NOMO-1 treated with dmso at 0.1 percent for 144 hours (cell line): ENCODE measurements around the gene ZNF491.
A peak's percentile ranks its signal among the peaks of the same experiment; 100 is the strongest.
"Not testable (repeated sequence)": the region's sequence is repeated elsewhere in the genome, so short reads cannot be mapped to it uniquely, and the experiment has no call there.

Source experiments
- DNase-seq: peaks from one replicate; lab custom pipeline; 2025; ENCODE audit not compliant: unreplicated experiment; lab: John Stamatoyannopoulos, UW

Gene ZNF491

DNA sequence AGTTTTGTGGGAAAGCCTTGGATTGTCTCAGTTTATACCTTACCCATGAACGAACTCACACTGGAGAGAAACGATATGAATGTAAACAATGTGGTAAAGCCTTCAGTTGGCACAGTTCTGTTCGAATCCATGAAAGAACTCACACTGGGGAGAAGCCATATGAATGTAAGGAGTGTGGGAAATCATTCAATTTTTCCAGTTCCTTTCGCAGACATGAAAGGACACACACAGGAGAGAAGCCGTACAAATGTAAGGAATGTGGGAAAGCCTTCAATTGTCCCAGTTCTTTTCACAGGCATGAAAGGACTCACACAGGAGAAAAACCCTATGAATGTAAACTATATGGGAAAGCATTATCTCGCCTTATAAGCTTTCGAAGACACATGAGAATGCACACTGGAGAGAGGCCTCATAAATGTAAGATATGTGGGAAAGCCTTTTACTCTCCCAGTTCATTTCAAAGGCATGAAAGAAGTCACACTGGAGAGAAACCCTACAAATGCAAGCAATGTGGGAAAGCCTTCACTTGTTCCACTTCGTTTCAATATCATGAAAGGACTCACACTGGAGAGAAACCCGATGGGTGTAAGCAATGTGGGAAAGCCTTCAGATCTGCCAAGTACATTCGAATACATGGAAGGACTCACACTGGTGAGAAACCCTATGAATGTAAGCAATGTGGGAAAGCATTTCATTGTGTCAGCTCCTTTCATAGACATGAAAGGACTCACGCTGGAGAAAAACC is 8.2 kb downstream of the ZNF491 start:
- no peak for DNase-seq

DNA sequence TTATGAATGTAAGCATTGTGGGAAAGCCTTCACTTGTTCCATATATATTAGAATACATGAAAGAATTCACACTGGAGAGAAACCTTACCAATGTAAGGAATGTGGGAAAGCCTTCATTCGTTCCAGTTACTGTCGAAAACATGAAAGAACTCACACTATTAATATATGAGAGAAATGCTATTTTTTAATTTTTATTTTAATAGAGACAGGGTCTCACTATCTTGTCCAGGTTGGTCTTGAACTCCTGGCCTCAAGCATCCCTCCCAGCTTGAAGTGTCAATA is 8.7 kb downstream of the ZNF491 start:
- no peak for DNase-seq

DNA sequence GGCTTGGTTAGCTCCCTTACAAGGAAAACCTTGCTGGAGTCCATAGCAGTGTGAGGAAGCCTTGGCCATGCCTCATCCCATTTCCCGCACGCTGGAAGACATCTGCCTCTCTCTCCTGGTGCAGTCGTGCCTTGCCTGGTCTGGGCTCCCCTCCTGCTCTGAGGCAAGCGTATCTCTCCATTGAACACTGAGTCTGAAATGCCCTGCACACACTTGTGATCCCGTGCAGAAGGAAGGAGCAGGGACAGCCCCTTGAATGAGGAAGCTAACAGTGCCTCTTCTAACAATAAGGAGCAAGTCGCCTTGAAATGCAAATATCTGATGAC is 15.3 kb downstream of the ZNF491 start:
- no peak for DNase-seq

DNA sequence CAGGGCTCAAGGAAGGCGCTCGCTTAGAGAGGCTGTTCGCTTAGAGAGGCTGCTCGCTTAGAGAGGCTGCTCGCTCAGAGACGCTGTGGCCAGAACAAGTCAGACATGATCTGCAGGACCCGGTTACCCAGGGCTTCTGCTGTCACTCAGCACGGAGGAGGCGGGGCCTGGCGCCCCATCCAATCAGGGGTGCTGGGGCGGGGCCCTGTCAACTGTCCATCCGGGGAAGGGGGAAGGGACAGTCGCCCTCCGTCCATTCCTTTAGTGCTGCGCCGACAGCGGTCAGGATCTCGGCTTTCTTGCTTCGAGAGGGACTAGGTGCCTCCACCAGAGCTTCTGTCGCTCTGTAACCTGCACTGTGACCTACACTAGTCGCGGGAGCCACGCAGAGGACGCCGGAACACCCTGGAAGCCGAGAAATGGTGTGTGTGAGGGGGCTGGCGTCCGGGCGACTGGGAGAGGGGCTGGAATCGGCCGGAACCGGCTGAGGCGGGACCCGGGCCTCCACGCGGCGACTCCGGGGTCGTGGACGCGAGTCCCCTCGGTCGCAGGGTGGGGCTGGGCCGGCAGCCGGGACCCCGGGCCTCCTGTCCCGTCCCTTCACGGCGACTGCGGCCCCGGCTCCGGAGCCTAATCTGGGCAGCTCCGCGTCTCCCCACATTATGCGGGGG is 15.8 kb downstream of the ZNF491 start, which contains the start of gene ZNF440:
Gene ZNF440 (plus strand): TSS at position 245 of the 671 bp plus-strand sequence. CDS start 175 bp downstream, at position 420.
- peak; percentile 75 for DNase-seq

DNA sequence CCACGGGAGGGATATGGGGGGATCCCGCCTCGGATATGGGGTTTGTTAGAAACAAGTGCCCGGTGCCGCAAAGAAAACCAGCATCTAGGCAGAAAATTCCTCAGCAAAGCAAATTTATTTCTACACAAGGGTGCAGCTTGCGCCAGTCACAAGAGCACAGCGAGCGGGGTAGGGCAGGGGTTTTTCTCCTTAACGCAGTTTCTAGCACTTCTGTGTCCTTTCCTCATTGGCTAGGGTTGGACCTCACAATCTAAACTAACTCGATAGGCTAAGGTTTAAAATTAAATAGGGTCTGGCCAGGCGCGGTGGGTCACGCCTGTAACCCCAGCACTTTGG is 16.3 kb downstream of the ZNF491 start:
- peak; percentile 10 for DNase-seq

DNA sequence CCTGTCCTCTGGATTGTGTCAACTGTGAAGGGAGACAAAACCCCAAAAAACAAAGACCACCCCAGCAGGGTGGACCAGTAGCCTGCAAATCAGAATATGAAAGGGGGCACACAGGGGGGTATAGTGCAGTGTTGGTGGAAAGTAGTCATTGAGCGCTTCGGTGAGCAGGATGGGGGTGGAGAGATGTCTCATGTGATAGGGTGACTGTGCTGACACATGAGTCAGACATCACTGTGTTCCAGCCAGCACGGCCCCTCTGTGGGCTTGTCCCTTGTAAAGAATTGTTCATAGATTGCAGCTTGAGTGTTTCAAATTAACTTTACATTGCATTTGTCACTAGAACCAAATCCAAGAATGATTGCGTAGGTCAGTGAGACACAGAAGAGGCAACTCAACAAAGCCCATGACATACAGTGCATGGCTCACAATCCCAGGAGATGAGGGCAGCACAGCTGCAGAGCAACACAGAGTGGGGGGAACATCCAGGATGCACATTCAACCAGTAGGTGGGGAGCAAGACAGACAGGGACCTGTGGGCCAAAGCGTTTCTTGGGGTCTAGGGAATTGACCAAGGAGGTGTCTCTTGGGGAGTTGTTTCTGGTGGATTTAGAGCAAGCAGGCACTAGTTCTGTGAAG is 23.3 kb downstream of the ZNF491 start:
- DNase-seq, result no peak

DNA sequence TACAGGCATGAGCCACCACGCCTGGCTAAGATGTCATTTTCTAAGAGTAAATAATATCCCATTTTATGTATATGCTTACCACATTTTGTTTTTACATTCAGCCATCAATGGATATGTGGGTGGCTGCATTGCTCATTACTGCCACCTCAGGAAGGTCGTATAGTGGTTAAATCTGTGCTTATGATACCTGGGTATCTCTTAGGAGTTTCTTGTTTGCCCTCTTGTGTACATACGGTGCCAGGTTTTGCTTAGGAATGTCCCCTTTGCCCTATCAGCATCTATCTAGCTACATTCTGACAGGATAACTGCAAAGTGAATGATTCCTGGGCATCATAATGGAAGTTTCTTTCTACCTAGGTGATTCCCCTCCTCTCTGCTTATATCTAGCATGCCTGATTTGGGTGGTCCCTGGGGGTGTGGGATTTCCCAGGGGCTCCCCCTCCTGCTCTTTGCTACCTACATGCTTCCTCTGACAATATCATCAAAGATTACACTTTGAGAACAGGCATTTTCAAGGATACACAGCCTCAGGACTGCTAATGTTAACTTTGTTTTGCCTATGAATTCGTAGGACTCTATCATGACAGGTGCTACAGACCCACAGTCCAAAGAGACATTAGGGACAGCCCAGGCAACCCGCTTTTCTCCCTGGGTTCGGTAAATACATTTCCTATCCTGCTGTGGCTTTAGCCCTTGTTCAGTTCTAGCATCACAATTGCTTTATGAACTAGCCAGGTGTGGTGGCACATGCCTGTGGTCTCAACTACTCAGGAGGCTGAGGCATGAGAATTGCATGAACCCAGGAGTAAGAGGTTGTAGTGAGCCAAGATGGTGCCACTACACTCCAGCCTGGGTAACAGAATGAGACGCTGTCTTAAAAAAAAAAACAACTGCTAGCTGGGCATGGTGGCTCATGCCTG is 30.9 kb downstream of the ZNF491 start:
- not testable (repeated sequence) for DNase-seq

DNA sequence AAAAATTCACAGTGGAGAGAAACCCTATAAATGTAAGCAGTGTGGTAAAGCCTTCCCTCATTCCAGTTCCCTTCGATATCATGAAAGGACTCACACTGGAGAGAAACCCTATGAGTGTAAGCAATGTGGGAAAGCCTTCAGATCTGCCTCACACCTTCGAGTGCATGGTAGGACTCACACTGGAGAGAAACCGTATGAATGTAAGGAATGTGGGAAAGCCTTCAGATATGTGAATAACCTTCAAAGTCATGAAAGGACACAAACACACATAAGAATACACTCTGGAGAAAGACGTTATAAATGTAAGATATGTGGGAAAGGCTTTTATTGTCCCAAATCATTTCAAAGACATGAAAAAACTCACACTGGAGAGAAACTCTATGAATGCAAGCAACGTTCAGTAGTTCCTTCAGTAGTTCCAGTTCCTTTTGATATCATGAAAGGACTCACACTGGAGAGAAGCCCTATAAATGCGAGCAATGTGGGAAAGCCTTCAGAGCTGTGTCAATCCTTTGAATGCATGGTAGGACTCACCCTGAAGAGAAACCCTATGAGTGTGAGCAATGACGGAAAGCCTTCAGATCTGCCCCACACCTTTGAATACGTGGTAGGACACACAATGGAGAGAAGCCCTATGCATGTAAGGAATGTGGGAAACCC is 34.1 kb downstream of the ZNF491 start:
- no peak for DNase-seq

DNA sequence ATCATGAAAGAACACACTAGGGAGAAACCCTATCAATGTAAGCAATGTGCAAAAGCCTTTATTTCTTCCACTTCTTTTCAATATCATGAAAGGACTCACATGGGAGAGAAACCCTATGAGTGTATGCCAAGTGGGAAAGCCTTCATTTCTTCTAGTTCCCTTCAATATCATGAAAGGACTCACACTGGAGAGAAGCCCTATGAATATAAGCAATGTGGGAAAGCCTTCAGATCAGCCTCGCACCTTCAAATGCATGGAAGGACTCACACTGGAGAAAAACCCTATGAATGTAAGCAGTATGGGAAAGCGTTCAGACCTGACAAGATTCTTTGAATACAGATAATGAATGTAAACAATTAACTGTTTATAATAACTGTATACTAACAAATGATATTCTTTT is 35.2 kb downstream of the ZNF491 start:
- no peak for DNase-seq

DNA sequence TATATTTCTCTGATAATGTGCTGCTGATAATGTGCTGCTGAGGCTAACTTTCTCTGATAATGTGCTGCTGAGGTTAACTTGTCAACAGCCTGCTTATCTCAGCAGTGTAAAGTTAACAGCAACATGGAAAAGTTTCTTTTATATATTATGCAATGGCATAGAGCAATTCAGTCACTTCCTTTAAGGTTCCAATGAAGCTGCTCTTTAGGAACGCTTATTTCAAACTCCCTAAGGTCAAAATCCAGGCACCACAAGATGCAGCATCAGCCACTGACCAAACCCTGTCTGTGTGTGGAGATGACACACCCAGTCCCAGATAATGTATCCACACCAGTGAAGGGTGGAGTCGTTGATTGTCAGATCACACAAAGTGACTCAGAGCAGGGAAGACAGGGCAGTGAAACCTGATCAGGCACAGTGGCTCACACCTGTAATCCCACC is 37.3 kb downstream of the ZNF491 start:
- not testable (repeated sequence) for DNase-seq

DNA sequence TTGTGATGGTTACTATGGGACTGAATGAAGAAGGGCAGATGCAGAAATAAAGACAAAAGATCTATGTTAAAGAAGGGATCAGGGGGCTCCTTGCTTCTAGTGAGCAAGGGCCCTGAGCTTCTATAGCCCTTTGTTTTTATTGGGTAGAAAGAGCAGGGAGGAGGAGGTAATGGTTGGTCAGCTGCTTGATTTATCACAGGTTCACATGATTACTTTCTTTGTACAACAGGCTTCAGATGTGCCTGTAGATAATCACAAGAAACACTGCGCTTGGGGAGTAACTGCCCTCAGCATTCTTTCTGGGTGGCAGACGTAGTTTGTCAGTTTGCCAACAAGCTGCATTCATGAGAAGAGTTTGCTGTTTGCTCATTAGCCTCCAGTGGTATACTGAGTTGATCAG is 45.4 kb downstream of the ZNF491 start:
- DNase-seq, result no peak

DNA sequence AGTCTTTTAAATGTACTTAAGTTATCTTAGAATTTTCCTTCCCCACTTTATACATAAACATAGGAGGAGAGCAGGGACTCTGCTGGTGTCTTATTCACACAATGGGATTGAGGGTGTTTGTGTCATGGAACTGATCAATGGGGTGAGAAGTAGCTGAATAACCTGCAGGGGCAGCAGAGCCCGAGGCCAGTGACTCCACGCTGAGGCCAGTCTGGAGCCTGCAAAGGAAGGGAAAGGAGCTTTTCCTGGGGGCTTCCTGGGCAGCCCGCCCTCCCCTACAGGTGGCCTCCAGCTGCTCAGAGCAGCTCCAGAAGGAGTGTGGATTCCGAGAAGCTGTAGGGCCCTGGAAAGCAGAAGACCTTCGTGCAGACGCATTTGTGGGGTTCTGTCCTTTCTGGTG is 49.3 kb downstream of the ZNF491 start:
- not testable (repeated sequence) for DNase-seq

DNA sequence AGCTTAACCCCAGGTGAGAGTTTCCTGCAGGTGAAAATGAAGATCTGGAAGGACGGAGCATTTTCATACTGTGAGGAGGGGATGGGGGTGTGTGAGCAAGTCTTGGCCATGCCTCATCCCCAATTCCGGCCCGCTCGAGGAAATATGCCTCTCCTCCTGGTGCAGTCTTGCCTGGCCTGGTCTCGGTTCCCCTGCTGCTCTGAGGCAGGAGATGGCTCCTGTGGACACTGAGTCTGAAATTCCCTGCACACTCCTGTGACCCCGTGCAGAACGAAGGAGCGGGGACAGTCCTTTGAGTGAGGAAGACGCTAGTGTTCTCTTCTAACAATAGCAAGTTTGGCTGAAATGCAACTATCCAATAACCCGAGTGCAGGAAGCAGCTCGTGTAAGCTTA is 49.9 kb downstream of the ZNF491 start:
- DNase-seq, result no peak

DNA sequence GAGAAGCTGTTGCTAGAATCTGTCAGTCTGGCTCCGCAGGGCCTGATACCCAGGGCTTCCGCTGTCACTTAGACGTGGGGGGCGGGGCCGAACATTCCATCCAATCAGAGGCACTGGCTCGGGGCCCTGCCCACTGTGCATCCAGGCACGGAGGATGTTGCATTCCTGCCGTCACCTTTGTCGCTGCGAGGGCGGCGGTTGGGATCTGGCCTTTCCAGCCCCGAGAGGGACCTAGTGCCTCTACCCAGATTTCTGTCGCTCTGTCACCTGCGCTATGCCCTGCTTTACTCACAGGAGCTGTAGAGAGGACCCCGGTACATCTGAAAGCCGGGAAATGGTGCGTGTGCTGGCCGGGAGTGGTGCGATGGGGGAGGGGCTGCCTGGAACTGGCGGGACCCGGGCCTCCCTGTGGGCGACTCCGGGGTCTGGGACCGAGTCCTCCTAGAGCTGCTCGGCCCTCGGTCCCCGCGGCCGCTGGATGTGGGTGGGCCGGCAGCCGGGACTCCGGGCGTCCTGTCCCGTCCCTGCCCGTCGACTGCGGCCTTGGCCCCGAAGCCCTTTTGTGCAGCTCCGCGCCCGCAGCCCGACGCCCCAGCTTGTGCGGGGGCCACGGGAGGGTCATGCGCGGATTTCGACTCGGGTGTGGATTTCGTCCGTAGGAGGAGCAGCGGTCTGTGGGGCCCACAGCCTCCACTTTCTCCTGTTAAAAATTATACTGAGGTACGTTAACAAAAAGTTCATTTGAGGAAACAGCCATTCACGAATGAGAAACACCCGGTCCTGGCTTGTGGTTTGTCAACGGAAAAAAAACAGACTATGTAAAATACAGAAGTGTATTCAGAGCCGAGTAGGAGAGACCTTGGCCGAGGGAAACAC is 50.5 kb downstream of the ZNF491 start, which contains the start of gene ZNF439:
Gene ZNF439 (plus strand): TSS at position 133 of the 876 bp plus-strand sequence. CDS start 142 bp downstream, at position 275.
- DNase-seq, result peak; percentile 8

DNA sequence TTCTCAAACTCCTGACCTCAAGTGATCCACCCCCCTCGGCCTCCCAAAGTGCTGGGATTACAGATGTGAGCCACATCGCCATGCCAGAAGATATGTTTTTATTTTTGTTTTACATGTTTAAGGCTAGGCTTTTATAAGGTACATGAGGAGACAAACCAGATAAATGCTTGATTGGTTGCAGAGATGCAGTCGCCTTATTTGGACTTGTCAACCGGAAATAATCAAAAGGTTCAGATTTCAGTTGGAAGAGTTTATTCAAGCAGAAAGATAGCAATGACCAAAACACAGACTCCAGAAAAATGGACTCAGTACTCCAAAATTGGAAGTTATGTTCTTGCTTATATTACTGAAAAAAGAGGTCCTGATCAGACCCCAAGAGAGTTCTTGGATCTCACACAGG is 52.0 kb downstream of the ZNF491 start:
- not testable (repeated sequence) for DNase-seq

DNA sequence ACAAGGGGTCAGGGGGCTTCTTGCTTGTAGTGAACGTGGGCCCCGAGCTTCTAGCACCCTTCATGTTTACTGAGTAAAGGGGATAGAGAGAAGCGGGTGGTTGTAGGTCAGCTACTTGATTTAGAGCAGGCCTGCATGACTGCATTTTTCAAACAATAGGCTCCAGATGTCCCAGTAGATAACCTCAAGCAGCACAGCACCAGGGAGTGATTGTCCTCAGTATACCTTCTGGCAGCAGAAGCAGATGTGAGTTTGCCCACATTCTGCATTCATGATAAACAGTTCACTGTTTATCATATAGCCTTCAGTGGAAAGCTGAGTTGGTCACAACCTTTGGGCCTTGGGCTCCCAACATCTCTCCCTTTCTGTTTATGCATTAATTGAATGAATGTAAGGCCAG is 55.0 kb downstream of the ZNF491 start:
- no peak for DNase-seq

DNA sequence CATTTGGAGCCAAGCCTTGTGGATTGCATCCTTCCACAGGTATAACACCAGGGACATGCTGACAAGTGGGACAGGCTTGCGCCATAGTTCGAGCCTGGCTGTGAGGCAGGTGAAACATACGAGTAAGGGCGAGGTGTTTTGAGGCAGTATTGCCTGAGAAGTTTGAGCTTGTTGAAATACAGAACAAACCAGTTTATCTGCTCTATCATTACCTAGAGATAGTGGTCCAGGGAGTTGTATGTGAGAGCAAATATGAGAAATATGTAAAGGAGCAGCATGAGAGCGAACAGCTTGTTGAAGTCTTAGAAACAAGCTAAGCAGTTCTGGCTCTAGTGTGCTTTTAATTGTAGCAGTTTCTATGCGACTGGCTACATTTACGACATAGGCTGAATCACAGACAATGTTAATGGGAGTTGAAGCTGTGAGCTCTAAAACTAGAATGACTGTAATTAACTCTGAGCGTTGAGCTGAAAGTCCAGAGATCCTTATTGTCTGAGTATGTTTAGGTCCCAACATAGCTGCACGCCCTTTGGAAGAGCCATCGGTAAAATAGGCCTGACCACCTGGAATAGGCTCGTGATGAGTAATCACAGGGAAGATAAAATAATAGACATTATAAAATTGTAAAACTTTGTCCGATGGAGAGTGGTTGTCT is 58.4 kb downstream of the ZNF491 start:
- DNase-seq, result no peak
